ENCODE results near the gene GSTK1.

Gene GSTK1

GRCh38 chr7:143257501-143257900 lies 5.7 kb upstream of the GSTK1 start:
- Histone ChIP-seq H2AFZ (ENCODE audit: low read depth, low read length, severe bottlenecking) (no peak overlapping the region), H3K79me2 (ENCODE audit: insufficient read depth, low read length) (no peaks in the 10 kb centered on the region), H3K4me2 (ENCODE audit: low read depth, low read length, poor library complexity, severe bottlenecking) (no peak overlapping the region), H3K9me3 (ENCODE audit: insufficient read depth, low read length) (no peaks in the 10 kb centered on the region), H4K20me1 (ENCODE audit: low read depth, low read length) (no peaks in the 10 kb centered on the region), H3K4me3 (ENCODE audit: insufficient read depth, low read length, poor library complexity, severe bottlenecking) (no peak overlapping the region), H3K36me3 (ENCODE audit: low read length) (no peaks in the 10 kb centered on the region), H3F3A (ENCODE audit: insufficient read depth) (no peaks in the 10 kb centered on the region), H3K27me3 (ENCODE audit: low read length) (no peaks in the 10 kb centered on the region), H3K9me2 (replicated peaks; ENCODE audit: insufficient read depth, low read length) (no peaks in the 10 kb centered on the region), H3K27ac (ENCODE audit: low read depth, low read length) (no peak overlapping the region), H3K9ac (ENCODE audit: low read length) (no peak overlapping the region)
- no peak for TF ChIP-seq EZH2phosphoT487 (conservative IDR thresholded peaks at IDR 0.05; ENCODE audit: low read length)
- no peak for TF ChIP-seq CTCF (IDR thresholded peaks at IDR 0.05; ENCODE audit: insufficient read depth, low read length, poor library complexity, severe bottlenecking)

GRCh38 chr7:143258831-143259230 lies 4.4 kb upstream of the GSTK1 start:
- H3K4me3 ChIP-seq (ENCODE audit: insufficient read depth, low read length, poor library complexity, severe bottlenecking): no peak overlapping the region
- no peaks in the 10 kb centered on the region for H3K9me2 ChIP-seq (replicated peaks; ENCODE audit: insufficient read depth, low read length)
- no peaks in the 10 kb centered on the region for H3K36me3 ChIP-seq (ENCODE audit: low read length)
- no peaks in the 10 kb centered on the region for H3K9me3 ChIP-seq (ENCODE audit: insufficient read depth, low read length)
- H3K27me3 ChIP-seq (ENCODE audit: low read length): no peaks in the 10 kb centered on the region
- H2AFZ ChIP-seq (ENCODE audit: low read depth, low read length, severe bottlenecking): no peak overlapping the region
- no peaks in the 10 kb centered on the region for H3F3A ChIP-seq (ENCODE audit: insufficient read depth)
- no peaks in the 10 kb centered on the region for H4K20me1 ChIP-seq (ENCODE audit: low read depth, low read length)
- H3K79me2 ChIP-seq (ENCODE audit: insufficient read depth, low read length): no peaks in the 10 kb centered on the region
- H3K4me2 ChIP-seq (ENCODE audit: low read depth, low read length, poor library complexity, severe bottlenecking): no peak overlapping the region
- TF ChIP-seq CTCF (IDR thresholded peaks at IDR 0.05; ENCODE audit: insufficient read depth, low read length, poor library complexity, severe bottlenecking) (no peak), EZH2phosphoT487 (conservative IDR thresholded peaks at IDR 0.05; ENCODE audit: low read length) (no peak)
- no peak overlapping the region for H3K9ac ChIP-seq (ENCODE audit: low read length)
- H3K27ac ChIP-seq (ENCODE audit: low read depth, low read length): no peak overlapping the region

GRCh38 chr7:143259765-143260164 lies 3.5 kb upstream of the GSTK1 start:
- TF ChIP-seq EZH2phosphoT487 (conservative IDR thresholded peaks at IDR 0.05; ENCODE audit: low read length) (no peak), CTCF (IDR thresholded peaks at IDR 0.05; ENCODE audit: insufficient read depth, low read length, poor library complexity, severe bottlenecking) (no peak)
- H3K79me2 ChIP-seq (ENCODE audit: insufficient read depth, low read length): no peaks in the 10 kb centered on the region; the same call in 1 of the 2 replicates
- H4K20me1 ChIP-seq (ENCODE audit: low read depth, low read length): no peaks in the 10 kb centered on the region
- no peak overlapping the region for H3K27ac ChIP-seq (ENCODE audit: low read depth, low read length)
- H2AFZ ChIP-seq (ENCODE audit: low read depth, low read length, severe bottlenecking): no peak overlapping the region
- no peaks in the 10 kb centered on the region for H3K36me3 ChIP-seq (ENCODE audit: low read length)
- no peak overlapping the region for H3K4me3 ChIP-seq (ENCODE audit: insufficient read depth, low read length, poor library complexity, severe bottlenecking)
- H3K9me3 ChIP-seq (ENCODE audit: insufficient read depth, low read length): no peaks in the 10 kb centered on the region
- no peaks in the 10 kb centered on the region for H3K9me2 ChIP-seq (replicated peaks; ENCODE audit: insufficient read depth, low read length)
- H3K27me3 ChIP-seq (ENCODE audit: low read length): no peaks in the 10 kb centered on the region
- H3F3A ChIP-seq (ENCODE audit: insufficient read depth): no peaks in the 10 kb centered on the region
- H3K9ac ChIP-seq (ENCODE audit: low read length): no peak overlapping the region
- no peak overlapping the region for H3K4me2 ChIP-seq (ENCODE audit: low read depth, low read length, poor library complexity, severe bottlenecking)
